ENCODE results near the gene RABGAP1L.
"Not testable (repeated sequence)": the region's sequence is repeated elsewhere in the genome, so short reads cannot be mapped to it uniquely, and the experiment has no call there.

The RABGAP1L gene

GRCh38 chr1:174301295-174302077 lies 142.2 kb downstream of the RABGAP1L start:
- DNase-seq, result no peak
- Histone ChIP-seq H3K9me3 (no peaks in the 10 kb centered on the region), H3K4me3 (ENCODE audit: low read depth, low read length) (no peak overlapping the region), H3K36me3 (no peaks in the 10 kb centered on the region), H3K4me1 (no peaks in the 10 kb centered on the region), H3K27me3 (no peaks in the 10 kb centered on the region)
- peak; percentile 25 for TF ChIP-seq CTCF (IDR thresholded peaks at IDR 0.05; ENCODE audit: low read depth, low read length)

- Histone ChIP-seq H3K4me3 (ENCODE audit: low read depth, low read length) (no peak overlapping the region), H3K36me3 (no peaks in the 10 kb centered on the region), H3K27me3 (no peaks in the 10 kb centered on the region), H3K9me3 (no peaks in the 10 kb centered on the region), H3K4me1 (no peaks in the 10 kb centered on the region)
- no peak for TF ChIP-seq CTCF (IDR thresholded peaks at IDR 0.05; ENCODE audit: low read depth, low read length)
- no peak for DNase-seq
These were observed 149.3 kb downstream of the RABGAP1L start for GRCh38 chr1:174308604-174309003.

GRCh38 chr1:174309490-174309889 lies 150.2 kb downstream of the RABGAP1L start:
- no peaks in the 10 kb centered on the region for H3K27me3 ChIP-seq
- no peak overlapping the region for H3K4me3 ChIP-seq (ENCODE audit: low read depth, low read length)
- H3K36me3 ChIP-seq, result no peaks in the 10 kb centered on the region
- DNase-seq, result no peak
- TF ChIP-seq CTCF (IDR thresholded peaks at IDR 0.05; ENCODE audit: low read depth, low read length), result no peak
- no peaks in the 10 kb centered on the region for H3K4me1 ChIP-seq
- H3K9me3 ChIP-seq, result no peaks in the 10 kb centered on the region

- TF ChIP-seq CTCF (IDR thresholded peaks at IDR 0.05; ENCODE audit: low read depth, low read length), result no peak
- no peak for DNase-seq
- H3K36me3 ChIP-seq, result no peaks in the 10 kb centered on the region
These were observed 155.1 kb downstream of the RABGAP1L start for GRCh38 chr1:174314433-174314832.

GRCh38 chr1:174315239-174315638 lies 155.9 kb downstream of the RABGAP1L start:
- H3K4me3 ChIP-seq (ENCODE audit: low read depth, low read length), result no peak overlapping the region
- no peak for DNase-seq
- no peaks in the 10 kb centered on the region for H3K4me1 ChIP-seq
- H3K36me3 ChIP-seq, result no peaks in the 10 kb centered on the region
- TF ChIP-seq CTCF (IDR thresholded peaks at IDR 0.05; ENCODE audit: low read depth, low read length), result no peak
- H3K9me3 ChIP-seq, result no peaks in the 10 kb centered on the region
- H3K27me3 ChIP-seq, result no peaks in the 10 kb centered on the region

More at GRCh38 chr1:174314433-174314832, 155.1 kb downstream of the RABGAP1L start:
- H3K4me3 ChIP-seq (ENCODE audit: low read depth, low read length), result no peak overlapping the region
- no peaks in the 10 kb centered on the region for H3K27me3 ChIP-seq
- H3K4me1 ChIP-seq, result no peaks in the 10 kb centered on the region
- no peaks in the 10 kb centered on the region for H3K9me3 ChIP-seq

GRCh38 chr1:174320897-174321296 lies 161.6 kb downstream of the RABGAP1L start:
- not testable (repeated sequence) for H3K9me3 ChIP-seq; H3K27me3 ChIP-seq; H3K36me3 ChIP-seq; H3K4me3 ChIP-seq (ENCODE audit: low read depth, low read length); DNase-seq; H3K4me1 ChIP-seq

All from BE2C (cell line).